ENCODE results near the gene PPP2R5E. TPM values are rescaled to one million over a fixed set of nuclear protein-coding genes. Genes with fewer than 3 reads are reported as not detected.
A peak's percentile ranks its signal among the peaks of the same experiment; 100 is the strongest.

The PPP2R5E gene
- total RNA-seq, 1 donor from 2014 or later: 50.8 TPM

DNA sequence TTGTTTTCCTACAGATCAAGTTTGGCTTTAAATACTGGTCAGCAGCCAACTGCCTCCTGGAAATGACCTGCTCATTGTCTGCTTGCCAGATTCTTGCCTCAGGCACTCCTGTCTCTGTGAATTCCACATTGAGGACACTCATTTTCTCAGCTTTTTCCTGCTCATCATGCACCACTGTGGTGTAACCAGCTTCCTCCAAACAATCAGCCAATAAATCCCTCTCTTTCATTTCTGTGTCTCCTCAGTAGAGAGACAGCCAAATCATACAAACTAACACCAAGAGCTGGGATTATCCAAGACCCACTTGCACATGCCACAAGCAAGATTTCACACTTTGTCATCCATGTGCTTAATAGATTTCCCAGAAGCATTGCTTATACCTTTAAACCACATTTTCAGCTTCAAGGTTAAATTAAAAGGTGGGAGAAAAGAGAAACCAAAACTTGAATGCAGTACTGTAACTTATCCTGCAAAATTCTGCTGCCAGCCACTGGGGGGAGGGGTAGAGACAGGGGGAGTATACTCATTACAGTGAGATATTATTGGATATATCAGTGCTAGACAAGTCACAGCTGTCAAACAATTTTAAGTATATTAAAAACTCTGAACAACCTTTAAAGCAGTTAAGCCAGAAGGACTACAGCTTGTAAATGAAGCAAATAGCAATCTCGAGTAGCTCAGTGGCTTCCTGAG lies 105.0 kb downstream of the PPP2R5E start:
- no peak for DNase-seq (ENCODE audit: extremely low spot score, unreplicated experiment)
- TF ChIP-seq, protein P1, sequence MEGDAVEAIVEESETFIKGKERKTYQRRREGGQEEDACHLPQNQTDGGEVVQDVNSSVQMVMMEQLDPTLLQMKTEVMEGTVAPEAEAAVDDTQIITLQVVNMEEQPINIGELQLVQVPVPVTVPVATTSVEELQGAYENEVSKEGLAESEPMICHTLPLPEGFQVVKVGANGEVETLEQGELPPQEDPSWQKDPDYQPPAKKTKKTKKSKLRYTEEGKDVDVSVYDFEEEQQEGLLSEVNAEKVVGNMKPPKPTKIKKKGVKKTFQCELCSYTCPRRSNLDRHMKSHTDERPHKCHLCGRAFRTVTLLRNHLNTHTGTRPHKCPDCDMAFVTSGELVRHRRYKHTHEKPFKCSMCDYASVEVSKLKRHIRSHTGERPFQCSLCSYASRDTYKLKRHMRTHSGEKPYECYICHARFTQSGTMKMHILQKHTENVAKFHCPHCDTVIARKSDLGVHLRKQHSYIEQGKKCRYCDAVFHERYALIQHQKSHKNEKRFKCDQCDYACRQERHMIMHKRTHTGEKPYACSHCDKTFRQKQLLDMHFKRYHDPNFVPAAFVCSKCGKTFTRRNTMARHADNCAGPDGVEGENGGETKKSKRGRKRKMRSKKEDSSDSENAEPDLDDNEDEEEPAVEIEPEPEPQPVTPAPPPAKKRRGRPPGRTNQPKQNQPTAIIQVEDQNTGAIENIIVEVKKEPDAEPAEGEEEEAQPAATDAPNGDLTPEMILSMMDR (conservative IDR thresholded peaks at IDR 0.05): peak; percentile 30
- no peaks in the 10 kb centered on the region for H3K27me3 Mint-ChIP-seq
- H3K27ac Mint-ChIP-seq: peak overlapping the region; percentile 91
- peak overlapping the region; percentile 61 for H3K4me3 Mint-ChIP-seq
- peaks cover 5% of the 10 kb centered on the region for H3K9me3 Mint-ChIP-seq
- H3K36me3 Mint-ChIP-seq: peaks cover 23% of the 10 kb centered on the region
- H3K4me1 Mint-ChIP-seq (ENCODE audit: unreplicated experiment): peaks cover 27% of the 10 kb centered on the region

DNA sequence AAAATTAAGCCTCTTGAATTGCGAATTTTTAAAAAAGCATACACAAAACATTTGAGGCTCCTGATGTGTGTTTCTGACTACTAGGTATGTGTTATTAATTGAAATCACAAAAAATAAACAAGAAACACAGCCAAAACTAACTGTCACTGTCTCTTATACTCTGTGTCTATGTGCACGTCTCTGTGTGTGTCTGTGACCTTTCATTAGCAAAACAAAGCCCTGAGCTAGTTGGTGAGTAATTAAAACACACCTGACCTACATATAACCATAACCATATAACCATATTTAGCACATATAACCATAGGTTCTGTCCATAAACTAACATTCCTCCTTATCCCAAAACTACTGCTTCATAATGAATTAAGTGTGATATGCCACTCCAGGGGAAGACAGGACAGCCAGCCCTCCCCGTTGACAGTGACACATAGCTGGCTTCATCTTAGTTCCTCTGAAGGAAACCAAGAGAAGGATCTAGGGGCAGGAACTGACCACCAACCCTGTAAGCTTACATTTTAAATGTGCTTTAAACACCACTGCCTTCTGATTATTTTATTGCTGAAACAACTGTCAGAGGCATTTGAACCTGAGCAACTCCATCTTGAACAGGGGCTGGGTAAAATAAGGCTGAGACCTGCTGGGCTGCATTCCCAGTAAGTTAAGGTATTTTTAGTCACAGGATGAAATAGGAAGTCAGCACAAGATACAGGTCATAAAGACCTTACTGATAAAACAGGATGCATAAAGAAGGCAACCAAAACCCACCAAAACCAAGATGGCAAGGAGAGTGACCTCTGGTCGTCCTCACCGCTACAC lies 106.7 kb downstream of the PPP2R5E start:
- TF ChIP-seq, protein P1 (conservative IDR thresholded peaks at IDR 0.05): no peak
- Mint-ChIP-seq H3K4me1 (ENCODE audit: unreplicated experiment) (peaks cover 36% of the 10 kb centered on the region), H3K9me3 (peaks cover 5% of the 10 kb centered on the region), H3K36me3 (peaks cover 17% of the 10 kb centered on the region), H3K27me3 (no peaks in the 10 kb centered on the region), H3K4me3 (no peak overlapping the region), H3K27ac (peak overlapping the region; percentile 91)
- DNase-seq (ENCODE audit: extremely low spot score, unreplicated experiment): no peak

- peaks cover 12% of the 10 kb centered on the region for H3K36me3 Mint-ChIP-seq
- peaks cover 36% of the 10 kb centered on the region for H3K4me1 Mint-ChIP-seq (ENCODE audit: unreplicated experiment)
- no peak for DNase-seq (ENCODE audit: extremely low spot score, unreplicated experiment)
- H3K27me3 Mint-ChIP-seq: no peaks in the 10 kb centered on the region
- peak overlapping the region; percentile 11 for H3K27ac Mint-ChIP-seq
- TF ChIP-seq, protein P1 (conservative IDR thresholded peaks at IDR 0.05): no peak
- H3K4me3 Mint-ChIP-seq: no peak overlapping the region
- no peaks in the 10 kb centered on the region for H3K9me3 Mint-ChIP-seq
Observed at GRCh38 chr14:63435838-63436237, 107.3 kb downstream of the PPP2R5E start.

- peaks cover 36% of the 10 kb centered on the region for H3K4me1 Mint-ChIP-seq (ENCODE audit: unreplicated experiment)
- peaks cover 11% of the 10 kb centered on the region for H3K36me3 Mint-ChIP-seq
- no peak overlapping the region for H3K4me3 Mint-ChIP-seq
- H3K27ac Mint-ChIP-seq: peak overlapping the region; percentile 11
- DNase-seq (ENCODE audit: extremely low spot score, unreplicated experiment): no peak
- TF ChIP-seq, protein P1 (conservative IDR thresholded peaks at IDR 0.05): no peak
- H3K9me3 Mint-ChIP-seq: no peaks in the 10 kb centered on the region
- H3K27me3 Mint-ChIP-seq: no peaks in the 10 kb centered on the region
Observed at GRCh38 chr14:63435204-63435603, 108.0 kb downstream of the PPP2R5E start.

DNA sequence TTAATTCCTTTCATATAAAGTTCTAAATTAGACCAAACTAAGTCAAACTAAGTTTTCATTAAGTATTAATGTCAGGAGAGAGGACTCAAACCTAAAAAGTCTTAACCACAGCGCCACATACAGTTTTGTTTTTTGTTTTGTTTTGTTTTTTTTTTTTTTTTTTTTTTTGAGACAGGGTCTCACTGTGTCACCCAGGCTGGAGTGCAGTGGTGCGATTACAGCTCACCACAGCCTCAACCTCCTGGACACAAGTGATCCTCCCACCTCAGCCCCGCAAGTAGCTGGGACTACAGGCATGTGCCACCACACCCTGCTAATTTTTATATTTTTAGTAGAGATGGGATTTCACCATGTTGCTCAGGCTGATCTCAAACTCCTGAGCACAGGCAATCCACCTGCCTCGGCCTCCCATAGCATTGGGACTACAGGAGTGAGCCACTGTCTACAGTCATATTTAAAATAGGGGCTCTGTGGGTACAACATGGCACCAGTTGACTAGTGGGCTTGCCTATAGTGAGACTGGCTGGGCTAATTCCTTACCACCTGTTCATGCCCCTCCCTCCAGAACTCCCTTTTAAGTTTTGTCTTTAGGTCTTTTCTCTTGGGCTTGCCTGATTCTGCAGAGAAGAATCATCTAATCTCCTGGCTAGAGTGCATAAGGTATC lies 110.2 kb downstream of the PPP2R5E start:
- TF ChIP-seq, protein P1 (conservative IDR thresholded peaks at IDR 0.05): no peak
- no peaks in the 10 kb centered on the region for H3K9me3 Mint-ChIP-seq
- peaks cover 32% of the 10 kb centered on the region for H3K4me1 Mint-ChIP-seq (ENCODE audit: unreplicated experiment)
- DNase-seq (ENCODE audit: extremely low spot score, unreplicated experiment): no peak
- peaks cover 7% of the 10 kb centered on the region for H3K36me3 Mint-ChIP-seq
- H3K27me3 Mint-ChIP-seq: no peaks in the 10 kb centered on the region
- no peak overlapping the region for H3K27ac Mint-ChIP-seq
- no peak overlapping the region for H3K4me3 Mint-ChIP-seq

Measured in type B pancreatic cell (in vitro differentiated cells).